LNCaP clone FGC (cell line): ENCODE data around the gene WNT10A.

Experiments
- DNase-seq: peaks from one replicate; pipeline ENCODE4 v3.0.0-alpha.2; 2011; ENCODE audit warnings: low read depth
- H3K4me3 ChIP-seq: 2 replicates; pipeline ENCODE4 v1.5.1; 2011; ENCODE audit warnings: mild to moderate bottlenecking, low read depth, low read length, control low read depth
- CTCF ChIP-seq: IDR thresholded peaks from 2 replicates; pipeline ENCODE4 v1.5.1; 2012; ENCODE audit warnings: mild to moderate bottlenecking; ENCODE audit not compliant: control insufficient read depth, insufficient read depth; ENCODE audit errors: extremely low read depth

Gene WNT10A

GRCh38 chr2:218894880-218895157 is 14.2 kb downstream of the WNT10A start:
- H3K4me3 ChIP-seq, result no peak overlapping the region
- DNase-seq, result no peak
- TF ChIP-seq CTCF, result no peak

GRCh38 chr2:218895326-218895725 is 14.7 kb downstream of the WNT10A start:
- TF ChIP-seq CTCF, result no peak
- DNase-seq, result no peak

GRCh38 chr2:218895759-218896500 is 15.3 kb downstream of the WNT10A start:
- no peak for TF ChIP-seq CTCF
- DNase-seq, result no peak
- no peak overlapping the region for H3K4me3 ChIP-seq

More at GRCh38 chr2:218895326-218895725, 14.7 kb downstream of the WNT10A start:
- no peak overlapping the region for H3K4me3 ChIP-seq

- no peak for TF ChIP-seq CTCF
- no peak overlapping the region for H3K4me3 ChIP-seq
- DNase-seq, result no peak
Measured at GRCh38 chr2:218896501-218897393, 16.1 kb downstream of the WNT10A start.

GRCh38 chr2:218897394-218898108 is 16.9 kb downstream of the WNT10A start:
- H3K4me3 ChIP-seq, result no peak overlapping the region
- no peak for TF ChIP-seq CTCF
- DNase-seq, result no peak

- TF ChIP-seq CTCF, result peak; percentile 85
- H3K4me3 ChIP-seq, result no peak overlapping the region
- DNase-seq, result no peak
Measured at GRCh38 chr2:218898109-218898878, 17.6 kb downstream of the WNT10A start.
